Thyroid gland (tissue), 4 donors: ENCODE data around the gene STK36. TPM values are rescaled to one million over a fixed set of nuclear protein-coding genes. Genes with fewer than 3 reads are reported as not detected.
A peak's percentile ranks its signal among the peaks of the same experiment; 100 is the strongest.

Experiments used
- DNase-seq, 2 donors: peaks; one replicate each; pipeline ENCODE4 v3.0.0-alpha.2; 2019
- H3K27ac ChIP-seq, 3 donors: fragments of 200-600 bp; sonication (generic); 1 replicate in 2 of 3; 2 replicates in 1 of 3; pipeline ENCODE4 v1.5.1; 2016 to 2019; ENCODE audit warnings: mild to moderate bottlenecking in 1 of 3, moderate library complexity in 1 of 3
- H3K27me3 ChIP-seq: fragments of 200-600 bp; sonication (generic); one replicate; pipeline ENCODE4 v1.5.1; 2019
- H3K36me3 ChIP-seq, 2 donors: fragments of 200-600 bp; sonication (generic); one replicate each; pipeline ENCODE4 v1.5.1; 2016 to 2019
- H3K4me1 ChIP-seq, 2 donors: fragments of 200-600 bp; sonication (generic); one replicate each; pipeline ENCODE4 v1.5.1; 2017 to 2019
- H3K4me3 ChIP-seq, 3 donors: fragments of 200-600 bp; sonication (generic); replicated peaks in 1 of 3; 1 replicate in 2 of 3; 2 replicates in 1 of 3; pipeline ENCODE4 v1.5.1; 2016; ENCODE audit warnings: mild to moderate bottlenecking in 1 of 3
- H3K9me3 ChIP-seq: fragments of 200-600 bp; sonication (generic); one replicate; pipeline ENCODE4 v1.5.1; 2017
- POLR2A ChIP-seq, 2 donors: fragments of 450-650 bp; IDR thresholded peaks; one replicate each; pipeline ENCODE4 v1.6.1; 2017; ENCODE audit warnings: antibody characterized with exemption in 2 of 2, mild to moderate bottlenecking in 2 of 2, moderate library complexity in 1 of 2
- WGBS, 2 donors: methylation state at CpG; one replicate each; pipeline ENCODE4 v1.1.5; 2017; 5-methylcytosine and 5-hydroxymethylcytosine counted together
- intact Hi-C: fragments of 100-400 bp; cut with DNase I; formaldehyde crosslinking; loops from one replicate; pipeline ENCODE4 v1.15.1; 2023
- total RNA-seq, 4 donors: library from RNA; depleted of rRNA; stranded (reverse); fragments of >200 nt; gene quantifications; one replicate each; pipeline ENCODE4 v1.2.3, GENCODE V29; 2016
- TF ChIP-seq, protein P1 (sequence below), 6 experiments: fragments of 200-600 bp in 3 of 6; fragments of 450-650 bp in 3 of 6; sonication (generic) in 3 of 6; IDR thresholded peaks; one replicate each; pipeline ENCODE4 v1.5.1; 2016 to 2019; ENCODE audit warnings: antibody characterized with exemption in 6 of 6, mild to moderate bottlenecking in 2 of 6, inconsistent platforms in 1 of 6, moderate library complexity in 1 of 6

STK36 gene
- total RNA-seq, 4 donors from 2014 or later = 50.9 to 82.3 (median 64.0) TPM

DNA sequence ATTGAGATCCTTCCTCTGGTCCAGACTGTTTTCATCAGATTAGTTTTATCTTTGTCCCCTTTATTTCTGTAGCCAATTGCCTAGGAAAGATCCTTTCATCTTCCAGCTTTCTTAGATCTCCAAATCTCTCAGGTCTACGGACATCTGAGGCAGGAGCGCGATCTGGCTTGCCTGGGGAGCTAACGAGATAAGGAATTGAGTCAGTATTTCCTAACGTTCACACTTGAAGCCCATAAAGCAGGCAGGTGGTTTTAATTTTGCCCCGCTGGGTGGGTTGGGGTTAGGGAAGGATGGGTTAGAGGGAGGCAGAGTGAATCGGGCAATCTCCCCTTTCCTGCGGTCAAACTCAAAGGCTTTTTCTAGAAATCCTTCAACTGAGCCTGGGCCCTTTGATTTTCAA is 38.0 kb downstream of the STK36 start:
- intact Hi-C loops = loop anchor here (5.0 kb wide), 1 partner anchor 137 kb away; no protein-coding TSS in a partner anchor
- no peak overlapping the region for H3K4me3 ChIP-seq
- no peak for DNase-seq

DNA sequence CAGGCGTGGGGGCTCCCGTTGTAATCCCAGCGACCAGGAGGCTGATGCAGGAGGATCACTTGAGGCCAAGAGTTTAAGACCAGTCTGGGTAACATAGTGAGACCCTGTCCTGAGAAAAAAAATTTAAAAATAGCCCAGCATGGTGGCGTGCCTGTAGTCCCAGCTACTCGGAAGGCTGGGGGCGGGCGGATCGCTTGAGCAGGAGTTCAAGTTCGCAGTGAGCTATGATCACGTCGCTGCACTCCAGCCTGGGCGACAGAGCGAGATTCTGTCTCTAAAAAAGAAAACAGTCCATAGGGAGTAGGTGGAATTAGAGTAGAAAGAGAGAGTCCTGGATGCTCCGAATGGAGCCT is 38.4 kb downstream of the STK36 start:
- Histone ChIP-seq H3K36me3 (no peaks in the 10 kb centered on the region), H3K27ac (no peak overlapping the region), H3K4me1 (peaks cover 5 to 11% of the 10 kb centered on the region in 2 donors), H3K9me3 (no peaks in the 10 kb centered on the region), H3K4me3 (peak overlapping the region in 1 of 3 donors; percentile 63), H3K27me3 (no peaks in the 10 kb centered on the region)
- intact Hi-C loops = loop anchor here (5.0 kb wide), 1 partner anchor 137 kb away; no protein-coding TSS in a partner anchor
- WGBS, 2 donors = 42 to 43% methylated on average over 14 of the region's 14 CpGs
- TF ChIP-seq POLR2A (IDR thresholded peaks at IDR 0.05) = no peak
- TF ChIP-seq, protein P1, sequence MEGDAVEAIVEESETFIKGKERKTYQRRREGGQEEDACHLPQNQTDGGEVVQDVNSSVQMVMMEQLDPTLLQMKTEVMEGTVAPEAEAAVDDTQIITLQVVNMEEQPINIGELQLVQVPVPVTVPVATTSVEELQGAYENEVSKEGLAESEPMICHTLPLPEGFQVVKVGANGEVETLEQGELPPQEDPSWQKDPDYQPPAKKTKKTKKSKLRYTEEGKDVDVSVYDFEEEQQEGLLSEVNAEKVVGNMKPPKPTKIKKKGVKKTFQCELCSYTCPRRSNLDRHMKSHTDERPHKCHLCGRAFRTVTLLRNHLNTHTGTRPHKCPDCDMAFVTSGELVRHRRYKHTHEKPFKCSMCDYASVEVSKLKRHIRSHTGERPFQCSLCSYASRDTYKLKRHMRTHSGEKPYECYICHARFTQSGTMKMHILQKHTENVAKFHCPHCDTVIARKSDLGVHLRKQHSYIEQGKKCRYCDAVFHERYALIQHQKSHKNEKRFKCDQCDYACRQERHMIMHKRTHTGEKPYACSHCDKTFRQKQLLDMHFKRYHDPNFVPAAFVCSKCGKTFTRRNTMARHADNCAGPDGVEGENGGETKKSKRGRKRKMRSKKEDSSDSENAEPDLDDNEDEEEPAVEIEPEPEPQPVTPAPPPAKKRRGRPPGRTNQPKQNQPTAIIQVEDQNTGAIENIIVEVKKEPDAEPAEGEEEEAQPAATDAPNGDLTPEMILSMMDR (IDR thresholded peaks at IDR 0.05) = no peak
- no peak for DNase-seq

More for the DNA sequence above, 38.0 kb downstream of the STK36 start:
- Histone ChIP-seq H3K27me3 (no peaks in the 10 kb centered on the region), H3K9me3 (no peaks in the 10 kb centered on the region), H3K4me1 (peaks cover 5 to 11% of the 10 kb centered on the region in 2 donors), H3K36me3 (no peaks in the 10 kb centered on the region), H3K27ac (no peak overlapping the region)
- 77 to 85% methylated on average over 8 of the region's 8 CpGs for WGBS, 2 donors
- TF ChIP-seq, protein P1 (IDR thresholded peaks at IDR 0.05) = no peak
- no peak for TF ChIP-seq POLR2A (IDR thresholded peaks at IDR 0.05)

DNA sequence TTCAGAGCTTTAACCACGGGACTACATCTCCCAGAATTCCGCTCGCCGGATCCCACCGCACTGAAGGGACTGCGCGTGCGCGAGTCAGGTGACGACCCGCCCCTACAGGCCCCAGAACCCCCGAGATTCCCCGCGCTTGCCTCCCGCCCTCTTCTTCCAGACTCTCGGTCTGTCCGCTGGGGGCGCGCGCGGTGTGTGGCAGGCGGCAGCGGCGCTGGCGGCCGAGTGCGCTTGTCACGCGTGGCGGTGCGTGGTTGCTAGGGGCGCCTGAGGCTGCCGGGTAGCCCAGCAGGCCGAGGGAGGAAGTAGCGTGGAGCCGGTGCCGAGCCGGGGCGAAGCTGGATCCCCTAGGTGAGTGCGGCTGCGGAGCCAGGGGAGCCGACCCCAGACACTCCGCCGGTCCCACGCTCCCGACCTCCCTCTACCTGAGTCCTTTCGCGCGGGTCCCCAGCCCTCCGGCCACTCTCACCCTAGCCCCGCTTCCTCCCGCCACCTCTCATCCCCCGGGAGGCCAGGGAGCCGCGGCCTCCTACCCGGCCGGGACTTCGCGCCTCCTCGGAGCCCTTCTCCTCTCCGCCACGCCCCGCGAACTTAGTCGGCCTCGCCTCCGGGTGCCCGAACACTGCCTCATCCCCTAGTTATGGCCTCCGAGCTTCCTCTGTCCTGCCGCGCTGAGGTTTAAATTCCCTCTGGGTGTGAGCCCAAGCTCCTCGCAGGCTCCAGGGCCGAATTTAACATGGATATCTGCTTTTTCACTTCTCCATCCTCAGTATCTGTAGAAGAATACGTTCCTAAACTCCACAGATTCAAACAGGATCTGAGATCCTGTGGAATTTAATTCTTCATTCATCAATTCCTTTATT is 39.0 kb downstream of the STK36 start, which contains the start of gene TTLL4:
Gene TTLL4 (plus strand): TSS at position 149 of the 863 bp plus-strand sequence. CDS start 26,842 bp downstream, outside the sequence.
- intact Hi-C loops = loop anchor here (5.0 kb wide), 1 partner anchor 136 kb away; no protein-coding TSS in a partner anchor
- no peaks in the 10 kb centered on the region for H3K9me3 ChIP-seq
- peak within 1 kb of the TSS; percentile 63 to 66 (median 63) for H3K4me3 ChIP-seq
- DNase-seq = peak; percentile 99
- peak in 1 of 2 donors; percentile 65 for TF ChIP-seq POLR2A (IDR thresholded peaks at IDR 0.05)
- TF ChIP-seq, protein P1 (IDR thresholded peaks at IDR 0.05) = peak; percentile 71 to 96 (median 90)
- peak within 1 kb of the TSS in 2 of 3 donors; percentile 71 for H3K27ac ChIP-seq
- H3K36me3 ChIP-seq = no peaks in the 10 kb centered on the region
- no peaks in the 10 kb centered on the region for H3K27me3 ChIP-seq
- H3K4me1 ChIP-seq = peaks cover 5 to 11% of the 10 kb centered on the region in 2 donors
- 1% methylated on average over 37 to 59 of the region's 74 CpGs for WGBS, 2 donors

DNA sequence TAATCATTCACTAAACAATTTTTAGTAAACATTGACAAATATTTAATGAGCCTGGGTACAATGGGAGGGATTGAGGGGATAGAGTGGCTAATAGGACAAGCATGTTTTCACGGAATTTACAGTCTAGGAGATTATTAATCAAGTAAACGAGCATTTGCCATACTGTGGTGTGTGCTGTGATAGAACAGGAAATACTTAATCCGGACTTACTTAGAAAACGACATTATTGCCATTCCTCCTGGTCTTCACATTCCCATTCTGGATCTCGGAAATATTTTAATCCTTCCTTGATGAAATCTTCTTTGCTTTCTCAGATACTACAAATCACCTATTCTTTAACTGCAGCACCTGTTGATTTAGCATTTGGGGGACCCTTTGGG is 39.7 kb downstream of the STK36 start:
- no peak for DNase-seq
- Histone ChIP-seq H3K27ac (peak overlapping the region in 1 of 3 donors; percentile 71), H3K4me3 (peak overlapping the region; percentile 63 to 66 (median 63)), H3K9me3 (no peaks in the 10 kb centered on the region), H3K36me3 (no peaks in the 10 kb centered on the region), H3K4me1 (peaks cover 5 to 11% of the 10 kb centered on the region in 2 donors), H3K27me3 (no peaks in the 10 kb centered on the region)
- 29 to 31% methylated on average over 5 of the region's 5 CpGs for WGBS, 2 donors
- TF ChIP-seq, protein P1 (IDR thresholded peaks at IDR 0.05) = no peak
- TF ChIP-seq POLR2A (IDR thresholded peaks at IDR 0.05) = no peak
- intact Hi-C loops = loop anchor here (5.0 kb wide), 1 partner anchor 136 kb away; no protein-coding TSS in a partner anchor

DNA sequence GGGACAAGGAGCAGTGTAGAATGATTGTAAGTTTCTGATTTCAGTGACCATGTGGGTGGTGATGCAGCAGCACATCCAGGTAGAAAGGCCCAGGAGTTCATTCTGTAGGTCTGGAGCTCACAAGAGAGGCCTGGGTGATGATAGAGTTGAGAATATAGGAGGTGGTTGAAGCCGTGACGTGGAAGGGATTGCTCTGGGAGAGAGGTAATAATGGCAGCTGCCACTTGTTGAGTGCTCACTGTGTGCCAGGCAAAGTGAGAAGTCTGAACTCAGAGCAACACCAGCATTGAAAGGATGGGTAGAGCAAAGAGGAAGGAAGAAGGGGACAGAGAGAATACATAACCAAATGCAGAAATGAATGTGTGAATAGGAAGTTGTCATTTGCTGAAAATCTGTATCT is 42.0 kb downstream of the STK36 start:
- Histone ChIP-seq H3K27ac (no peak overlapping the region), H3K27me3 (no peaks in the 10 kb centered on the region), H3K4me3 (no peak overlapping the region), H3K36me3 (no peaks in the 10 kb centered on the region), H3K4me1 (peaks cover 5 to 11% of the 10 kb centered on the region in 2 donors), H3K9me3 (no peaks in the 10 kb centered on the region)
- 100% methylated on average over 2 of the region's 2 CpGs for WGBS, 2 donors
- DNase-seq = no peak
- TF ChIP-seq, protein P1 (IDR thresholded peaks at IDR 0.05) = no peak
- TF ChIP-seq POLR2A (IDR thresholded peaks at IDR 0.05) = no peak
- intact Hi-C loops = loop anchor here (5.0 kb wide), 1 partner anchor 133 kb away; no protein-coding TSS in a partner anchor
